Psoas muscle (tissue), 8 donors: ENCODE results near the gene C5AR2. TPM values are rescaled to one million over a fixed set of nuclear protein-coding genes. Genes with fewer than 3 reads are reported as not detected.
"Not testable (repeated sequence)": the region's sequence is repeated elsewhere in the genome, so short reads cannot be mapped to it uniquely, and the experiment has no call there.

ENCODE experiments used
- ATAC-seq, 4 donors: fragments of 200-7000 bp; cut with Tn5 transposase; one replicate each; pipeline ENCODE4 v1.9.1; 2020; ENCODE audit warnings: moderate library complexity in 3 of 4, mild to moderate bottlenecking in 2 of 4
- DNase-seq, 2 donors: peaks; one replicate each; pipeline ENCODE4 v3.0.0-alpha.2; 2020
- H3K27ac ChIP-seq: fragments of 200-600 bp; one replicate; pipeline ENCODE4 v1.8.0; 2022
- H3K27me3 ChIP-seq, 3 donors: fragments of 200-600 bp in 1 of 3; one replicate each; pipeline versions ENCODE4 v1.6.1 to v1.8.0; 2013 to 2022; ENCODE audit warnings: low read length in 2 of 3, mild to moderate bottlenecking in 2 of 3, moderate library complexity in 1 of 3; ENCODE audit not compliant: insufficient read depth in 3 of 3
- H3K36me3 ChIP-seq, 2 donors: fragments of 200-600 bp in 1 of 2; one replicate each; pipeline versions ENCODE4 v1.6.1 to v1.8.0; 2013 to 2022; ENCODE audit warnings: low read depth in 1 of 2, mild to moderate bottlenecking in 1 of 2, moderate library complexity in 1 of 2; ENCODE audit not compliant: insufficient read depth in 1 of 2
- H3K4me1 ChIP-seq: fragments of 200-600 bp; one replicate; pipeline ENCODE4 v1.8.0; 2022
- H3K4me3 ChIP-seq: fragments of 200-600 bp; one replicate; pipeline ENCODE4 v1.8.0; 2022; ENCODE audit warnings: mild to moderate bottlenecking
- H3K9me3 ChIP-seq: fragments of 200-600 bp; one replicate; pipeline ENCODE4 v1.8.0; 2022
- CTCF ChIP-seq: fragments of 200-600 bp; IDR thresholded peaks from one replicate; pipeline ENCODE4 v1.8.0; 2022; ENCODE audit warnings: antibody characterized with exemption
- WGBS, 3 donors: extraction: QIAGEN DNeasy Blood & Tissue Kit; methylation state at CpG; one replicate each; pipeline versions ENCODE4 v1.1.6 to v1.1.7; 2013; 5-methylcytosine and 5-hydroxymethylcytosine counted together
- intact Hi-C, 2 donors: fragments of 100-400 bp; cut with DNase I; formaldehyde crosslinking; loops; one replicate each; pipeline versions ENCODE4 v1.11.0 to v1.14.2; 2022
- polyA plus RNA-seq, 3 donors: library from polyadenylated mRNA; stranded (reverse); fragments of 200-250 nt; gene quantifications; one replicate each; pipeline ENCODE4 v1.2.3, GENCODE V29; 2013
- total RNA-seq, 4 donors: library from RNA; stranded (reverse); fragmentation: NEBNext Ultra II Directional in 2 of 4; extraction: Animal tissue kit (Norgen Biotek cat#: 25700) in 2 of 4; gene quantifications; one replicate each; pipeline versions ENCODE4 v1.2.1 to v1.2.4, GENCODE V29; 2021 to 2023
- donor health status: healthy with polysubstance abuse.
- donor health status: DM: no; HTN: no; CAD: no; lungs with moderate emphysema.
- donor health status: Bipolar disorder and iron deficiency.
- donor health status: healthy.
- donor health status: DM: yes; HTN: yes; CAD: no.
- donor health status: DM: no; HTN: no; CAD: no.
- donor health status: DM: no; HTN: no; CAD: no.
- donor health status: DM: yes; HTN: yes; CAD: no.

The C5AR2 gene
- total and polyA plus RNA-seq, 7 donors: 0.06 to 0.44 (median 0.37) TPM; not detected in 2

DNA sequence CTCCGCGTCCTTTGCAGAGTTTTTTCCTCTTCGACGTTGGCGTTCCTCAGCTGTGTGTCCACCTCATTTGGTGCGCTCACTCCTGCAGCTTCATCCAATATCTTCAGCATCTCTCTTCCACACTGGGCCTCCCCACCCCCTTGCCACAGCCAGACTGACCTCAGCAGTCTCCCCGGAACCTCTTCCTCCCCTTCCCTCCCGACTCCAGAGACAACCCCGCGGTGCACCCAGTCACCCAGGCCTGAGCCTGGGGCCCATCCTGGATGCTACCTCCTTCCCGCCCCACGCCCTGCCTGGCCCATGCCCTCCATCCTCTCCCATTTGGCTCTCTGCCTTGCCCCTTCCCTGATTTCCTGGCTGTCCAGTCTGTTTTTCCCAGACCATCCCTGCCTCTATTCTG is 8.1 kb upstream of the C5AR2 start:
- ATAC-seq: peak in 1 of 4 donors; percentile 33
- no peaks in the 10 kb centered on the region for H3K4me1 ChIP-seq
- no peaks in the 10 kb centered on the region for H3K36me3 ChIP-seq
- intact Hi-C loops: no loop called here
- WGBS, 3 donors: 78 to 81% (median 81%) methylated on average over 12 of the region's 12 CpGs
- H3K4me3 ChIP-seq: peak overlapping the region; percentile 15
- no peak for TF ChIP-seq CTCF
- H3K27ac ChIP-seq: no peak overlapping the region
- H3K9me3 ChIP-seq: no peaks in the 10 kb centered on the region
- peaks cover 0 to 11% (median 6%) of the 10 kb centered on the region in 3 donors for H3K27me3 ChIP-seq
- peak in 1 of 2 donors; percentile 30 for DNase-seq

GRCh38 chr19:47324502-47324901 is 7.5 kb upstream of the C5AR2 start:
- intact Hi-C loops: no loop called here
- no peaks in the 10 kb centered on the region for H3K36me3 ChIP-seq
- H3K9me3 ChIP-seq: no peaks in the 10 kb centered on the region
- H3K27me3 ChIP-seq: peaks cover 0 to 11% (median 6%) of the 10 kb centered on the region in 3 donors
- WGBS, 3 donors: 57 to 59% (median 57%) methylated on average over 9 of the region's 9 CpGs
- no peak for TF ChIP-seq CTCF
- DNase-seq: peak in 1 of 2 donors; percentile 36
- peak in 1 of 4 donors; percentile 46 for ATAC-seq
- H3K4me1 ChIP-seq: no peaks in the 10 kb centered on the region
- H3K4me3 ChIP-seq: no peak overlapping the region
- no peak overlapping the region for H3K27ac ChIP-seq

GRCh38 chr19:47330466-47330869 is 1.5 kb upstream of the C5AR2 start:
- no peaks in the 10 kb centered on the region for H3K4me1 ChIP-seq
- H3K9me3 ChIP-seq: no peaks in the 10 kb centered on the region
- no peak for TF ChIP-seq CTCF
- H3K4me3 ChIP-seq: peak overlapping the region; percentile 42
- peaks cover 0 to 24% (median 3%) of the 10 kb centered on the region in 3 donors for H3K27me3 ChIP-seq
- no peak for DNase-seq
- intact Hi-C loops: no loop called here
- H3K27ac ChIP-seq: peak overlapping the region; percentile 46
- WGBS, 3 donors: 45 to 50% (median 50%) methylated on average over 9 of the region's 9 CpGs
- no peak for ATAC-seq
- no peaks in the 10 kb centered on the region for H3K36me3 ChIP-seq

GRCh38 chr19:47331490-47331889 is 485 bp upstream of the C5AR2 start:
- H3K36me3 ChIP-seq: no peaks in the 10 kb centered on the region
- H3K9me3 ChIP-seq: no peaks in the 10 kb centered on the region
- no peaks in the 10 kb centered on the region for H3K4me1 ChIP-seq
- DNase-seq: no peak
- intact Hi-C loops: no loop called here
- no peak overlapping the region for H3K4me3 ChIP-seq
- 80 to 89% (median 83%) methylated on average over 6 of the region's 6 CpGs for WGBS, 3 donors
- H3K27me3 ChIP-seq: peaks cover 0 to 24% (median 3%) of the 10 kb centered on the region in 3 donors
- ATAC-seq: no peak
- no peak overlapping the region for H3K27ac ChIP-seq
- TF ChIP-seq CTCF: no peak

DNA sequence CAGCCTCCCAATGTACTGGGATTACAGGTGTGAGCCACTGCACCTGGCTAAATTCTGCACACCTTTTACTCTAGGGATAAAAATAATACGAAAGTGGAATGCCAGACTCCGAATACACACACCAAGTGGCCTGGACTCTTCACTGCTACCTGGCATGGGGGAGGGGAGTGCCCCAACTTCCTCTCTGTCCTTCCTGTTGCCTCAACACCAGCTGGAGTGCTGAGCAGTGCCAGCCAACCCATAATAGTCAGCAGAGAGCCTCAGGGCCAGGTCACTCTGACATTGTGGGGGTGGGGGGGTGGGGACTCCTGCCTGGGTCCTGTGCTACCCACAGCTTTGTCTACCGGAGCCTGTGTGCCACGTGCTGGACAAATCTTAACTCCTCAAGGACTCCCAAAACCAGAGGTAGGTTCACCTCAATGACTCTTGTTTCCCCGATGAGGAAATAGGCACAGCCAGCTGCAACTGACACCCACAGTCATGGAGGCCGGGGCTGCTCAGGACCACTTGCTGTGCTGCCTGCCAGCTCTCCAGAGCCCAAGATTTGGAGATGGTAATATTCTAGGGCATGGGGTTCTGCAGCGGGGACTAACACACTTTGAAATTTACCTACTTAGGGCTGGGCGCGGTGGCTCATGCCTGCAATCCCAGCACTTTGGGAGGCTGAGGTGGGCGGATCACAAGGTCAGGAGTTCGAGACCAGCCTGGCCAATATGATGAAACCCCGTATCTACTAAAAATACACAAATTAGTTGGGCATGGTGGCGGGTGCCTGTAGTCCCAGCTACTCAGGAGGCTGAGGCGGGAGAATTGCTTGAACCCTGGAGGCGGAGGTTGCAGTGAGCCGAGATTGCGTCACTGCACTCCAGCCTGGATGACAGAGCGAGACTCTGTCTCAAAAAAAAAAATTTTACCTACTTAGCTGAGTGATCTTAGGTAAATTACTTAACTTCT is 5.1 kb downstream of the C5AR2 start:
- H3K36me3 ChIP-seq, H3K9me3 ChIP-seq, H3K27ac ChIP-seq, H3K4me1 ChIP-seq, intact Hi-C loops, ATAC-seq: not testable (repeated sequence)
- Histone ChIP-seq H3K27me3 (peaks cover 0 to 15% (median 6%) of the 10 kb centered on the region in 3 donors), H3K4me3 (peak overlapping the region; percentile 22)
- 70 to 76% (median 75%) methylated on average over 18 of the region's 18 CpGs for WGBS, 3 donors
- peak; percentile 36 to 67 for DNase-seq
